ENCODE results near the gene MYO5A.
"Not testable (repeated sequence)": the region's sequence is repeated elsewhere in the genome, so short reads cannot be mapped to it uniquely, and the experiment has no call there.

The MYO5A gene

GRCh38 chr15:52495125-52495524 lies 33.6 kb downstream of the MYO5A start:
- DNase-seq (ENCODE audit: extremely low read depth, low read depth), result no peak
- TF ChIP-seq, protein P1, sequence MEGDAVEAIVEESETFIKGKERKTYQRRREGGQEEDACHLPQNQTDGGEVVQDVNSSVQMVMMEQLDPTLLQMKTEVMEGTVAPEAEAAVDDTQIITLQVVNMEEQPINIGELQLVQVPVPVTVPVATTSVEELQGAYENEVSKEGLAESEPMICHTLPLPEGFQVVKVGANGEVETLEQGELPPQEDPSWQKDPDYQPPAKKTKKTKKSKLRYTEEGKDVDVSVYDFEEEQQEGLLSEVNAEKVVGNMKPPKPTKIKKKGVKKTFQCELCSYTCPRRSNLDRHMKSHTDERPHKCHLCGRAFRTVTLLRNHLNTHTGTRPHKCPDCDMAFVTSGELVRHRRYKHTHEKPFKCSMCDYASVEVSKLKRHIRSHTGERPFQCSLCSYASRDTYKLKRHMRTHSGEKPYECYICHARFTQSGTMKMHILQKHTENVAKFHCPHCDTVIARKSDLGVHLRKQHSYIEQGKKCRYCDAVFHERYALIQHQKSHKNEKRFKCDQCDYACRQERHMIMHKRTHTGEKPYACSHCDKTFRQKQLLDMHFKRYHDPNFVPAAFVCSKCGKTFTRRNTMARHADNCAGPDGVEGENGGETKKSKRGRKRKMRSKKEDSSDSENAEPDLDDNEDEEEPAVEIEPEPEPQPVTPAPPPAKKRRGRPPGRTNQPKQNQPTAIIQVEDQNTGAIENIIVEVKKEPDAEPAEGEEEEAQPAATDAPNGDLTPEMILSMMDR (IDR thresholded peaks at IDR 0.05; ENCODE audit: low read depth, low read length, missing control alignments), result no peak

DNA sequence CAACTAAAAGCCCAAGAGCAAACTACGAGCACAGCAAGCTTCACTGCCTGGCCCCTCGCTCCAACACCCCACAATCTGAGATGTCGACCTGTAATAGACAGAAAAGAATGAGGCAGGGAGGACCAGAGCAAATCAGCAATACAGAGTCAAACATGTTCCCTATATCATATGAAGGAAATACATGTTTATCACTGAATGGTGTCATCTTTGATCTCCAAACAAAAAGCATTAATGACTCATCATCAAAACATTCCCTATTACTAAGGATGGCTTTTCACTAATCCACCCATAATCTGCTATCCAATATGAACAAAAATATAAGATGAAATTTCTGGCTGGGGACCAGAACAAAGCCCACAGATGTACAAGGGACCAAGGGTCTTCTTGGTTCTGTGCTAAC lies 34.7 kb downstream of the MYO5A start:
- no peak overlapping the region for H3K4me3 ChIP-seq (replicated peaks; ENCODE audit: low read depth, low read length)
- TF ChIP-seq, protein P1 (IDR thresholded peaks at IDR 0.05; ENCODE audit: low read depth, low read length, missing control alignments), result no peak
- DNase-seq (ENCODE audit: extremely low read depth, low read depth), result no peak

More at GRCh38 chr15:52495125-52495524, 33.6 kb downstream of the MYO5A start:
- H3K4me3 ChIP-seq (replicated peaks; ENCODE audit: low read depth, low read length), result no peak overlapping the region

GRCh38 chr15:52492132-52492531 lies 36.5 kb downstream of the MYO5A start:
- no peak overlapping the region for H3K4me3 ChIP-seq (replicated peaks; ENCODE audit: low read depth, low read length)
- no peak for DNase-seq (ENCODE audit: extremely low read depth, low read depth)
- TF ChIP-seq, protein P1 (IDR thresholded peaks at IDR 0.05; ENCODE audit: low read depth, low read length, missing control alignments), result no peak

- DNase-seq (ENCODE audit: extremely low read depth, low read depth), result no peak
- no peak overlapping the region for H3K4me3 ChIP-seq (replicated peaks; ENCODE audit: low read depth, low read length)
- TF ChIP-seq, protein P1 (IDR thresholded peaks at IDR 0.05; ENCODE audit: low read depth, low read length, missing control alignments), result no peak
Measured at GRCh38 chr15:52491472-52491871, 37.2 kb downstream of the MYO5A start.

DNA sequence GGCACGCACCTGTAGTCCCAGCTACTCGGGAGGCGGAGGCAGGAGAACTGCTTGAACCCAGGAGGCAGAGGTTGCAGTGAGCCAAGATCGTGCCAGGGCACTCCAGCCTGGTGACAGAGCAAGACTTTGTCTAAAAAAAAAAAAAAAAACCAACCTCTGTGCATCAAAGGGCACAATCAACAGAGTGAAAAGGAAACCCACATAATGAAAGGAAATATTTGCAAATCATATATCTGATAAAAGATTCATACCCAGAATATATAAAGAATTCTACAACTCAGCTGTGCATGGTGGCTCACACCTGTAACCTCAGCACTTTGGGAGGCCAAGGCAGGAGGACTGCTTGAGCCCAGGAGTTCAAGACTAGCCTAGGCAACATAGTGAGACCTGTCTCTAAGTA lies 39.2 kb downstream of the MYO5A start:
- not testable (repeated sequence) for H3K4me3 ChIP-seq (replicated peaks; ENCODE audit: low read depth, low read length); DNase-seq (ENCODE audit: extremely low read depth, low read depth)

DNA sequence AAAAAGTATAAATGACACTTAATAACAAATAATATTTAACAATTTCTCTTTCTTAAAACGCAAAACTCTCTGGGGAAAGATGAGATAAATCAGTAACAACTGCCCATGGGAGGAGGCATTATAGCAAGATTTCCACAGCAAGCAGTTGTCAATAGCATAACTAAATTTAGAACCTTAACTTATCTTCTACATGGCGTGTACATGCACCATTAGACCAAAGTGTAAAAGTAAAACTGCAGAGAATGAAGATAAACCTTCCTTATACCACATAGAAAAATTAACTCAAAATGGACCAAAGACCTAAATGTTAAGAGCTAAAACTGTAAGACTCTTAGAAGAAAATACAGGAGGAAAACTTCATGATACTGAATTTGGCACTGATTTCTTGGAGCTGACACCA lies 39.9 kb downstream of the MYO5A start:
- TF ChIP-seq, protein P1 (IDR thresholded peaks at IDR 0.05; ENCODE audit: low read depth, low read length, missing control alignments), result no peak
- no peak for DNase-seq (ENCODE audit: extremely low read depth, low read depth)
- no peak overlapping the region for H3K4me3 ChIP-seq (replicated peaks; ENCODE audit: low read depth, low read length)

DNA sequence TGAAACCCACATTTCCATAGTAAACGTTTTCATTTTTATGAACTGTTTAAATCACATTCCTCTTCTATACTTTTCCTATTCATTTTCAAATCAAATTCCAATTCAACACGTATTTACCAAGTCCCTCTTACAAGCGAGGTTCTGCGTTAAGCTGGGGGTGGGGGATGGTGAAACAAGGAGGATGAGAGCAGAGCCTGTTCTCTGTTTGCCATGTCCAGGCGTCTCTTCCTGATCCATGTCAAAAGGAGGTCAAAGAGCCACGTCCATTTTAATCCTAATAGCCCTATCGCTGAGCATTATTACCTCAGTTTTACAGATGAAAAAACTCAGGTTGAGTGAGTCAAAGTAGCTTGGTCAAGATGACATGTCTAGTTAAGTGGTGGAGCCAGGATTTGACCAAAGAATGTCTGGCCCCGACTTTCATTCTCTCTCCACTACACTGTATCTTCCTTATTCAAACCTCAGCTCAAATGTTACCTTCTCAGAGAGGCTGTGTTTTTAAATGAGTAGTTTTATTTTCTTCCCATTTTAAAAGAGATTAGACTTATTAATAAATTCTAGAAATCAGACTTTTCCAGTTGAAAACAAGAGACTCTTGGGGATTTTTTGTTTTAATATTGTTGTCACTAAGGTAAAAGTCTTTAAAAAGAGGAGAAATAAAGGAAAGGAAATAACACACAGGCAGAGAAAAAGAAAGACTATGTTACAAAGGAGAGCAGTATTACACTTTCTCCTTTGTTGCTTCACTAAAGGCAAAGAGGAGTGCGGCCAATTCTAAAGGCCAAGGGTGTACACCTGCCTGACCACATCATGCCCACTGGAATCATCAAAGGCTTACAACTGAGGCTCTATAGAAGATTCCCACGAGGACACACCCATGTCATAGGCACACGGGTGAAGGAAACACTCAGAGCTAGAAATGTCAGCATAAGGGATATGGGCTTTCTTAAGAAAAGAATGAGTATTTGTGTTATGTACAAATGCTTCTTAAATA lies 42.4 kb downstream of the MYO5A start:
- TF ChIP-seq, protein P1 (IDR thresholded peaks at IDR 0.05; ENCODE audit: low read depth, low read length, missing control alignments), result no peak
- H3K4me3 ChIP-seq (replicated peaks; ENCODE audit: low read depth, low read length), result no peak overlapping the region
- DNase-seq (ENCODE audit: extremely low read depth, low read depth), result no peak
